GM12878 (cell line): ENCODE data around the gene EPOP. TPM values are rescaled to one million over a fixed set of nuclear protein-coding genes. Genes with fewer than 3 reads are reported as not detected.
A peak's percentile ranks its signal among the peaks of the same experiment; 100 is the strongest.

Experiments
- BCL3 ChIP-seq: IDR thresholded peaks from 2 replicates; pipeline ENCODE4 v1.6.1; 2011; ENCODE audit warnings: borderline replicate concordance, low read depth, mild to moderate bottlenecking, moderate library complexity, low read length; ENCODE audit not compliant: insufficient read depth, poor library complexity, severe bottlenecking
- CREB1 ChIP-seq: IDR thresholded peaks from 2 replicates; pipeline ENCODE4 v1.6.1; 2012; ENCODE audit warnings: low read depth, mild to moderate bottlenecking, inconsistent platforms
- ESRRA ChIP-seq: IDR thresholded peaks from 2 replicates; pipeline ENCODE4 v1.6.1; 2012; ENCODE audit warnings: mild to moderate bottlenecking, low read length, improper control_type of control experiment
- HDAC6 ChIP-seq: fragments of 200-600 bp; sonication (generic); IDR thresholded peaks from one replicate; pipeline ENCODE4 v1.8.0; 2017; ENCODE audit warnings: antibody characterized with exemption; ENCODE audit not compliant: unreplicated experiment
- IKZF2 ChIP-seq, 2 experiments: fragments of 450-650 bp; IDR thresholded peaks; 2 replicates each; pipeline ENCODE4 v1.6.1; 2017; ENCODE audit warnings: mild to moderate bottlenecking in 2 of 2, moderate library complexity in 2 of 2
- MYC ChIP-seq: IDR thresholded peaks from 2 replicates; pipeline ENCODE4 v1.6.1; 2011; ENCODE audit warnings: mild to moderate bottlenecking, low read length, moderate library complexity, inconsistent platforms; ENCODE audit not compliant: insufficient read depth, insufficient replicate concordance, insufficient read length, severe bottlenecking
- NFYB ChIP-seq: IDR thresholded peaks from 2 replicates; pipeline ENCODE4 v1.6.1; 2011; ENCODE audit warnings: low read depth, mild to moderate bottlenecking, low read length, improper control_type of control experiment, moderate library complexity; ENCODE audit not compliant: insufficient read depth
- POLR2AphosphoS5 ChIP-seq: IDR thresholded peaks from 2 replicates; pipeline ENCODE4 v1.6.1; 2011; ENCODE audit warnings: mild to moderate bottlenecking, low read length, inconsistent platforms
- RB1 ChIP-seq: fragments of 450-650 bp; formaldehyde crosslinking; IDR thresholded peaks from 2 replicates; pipeline ENCODE4 v1.6.1; 2017; ENCODE audit warnings: mild to moderate bottlenecking, borderline replicate concordance
- TCF12 ChIP-seq: IDR thresholded peaks from 2 replicates; pipeline ENCODE4 v1.6.1; 2011; ENCODE audit warnings: low read depth, mild to moderate bottlenecking, low read length
- ZNF384 ChIP-seq: IDR thresholded peaks from 2 replicates; pipeline ENCODE4 v1.6.1; 2012; ENCODE audit warnings: low read depth, mild to moderate bottlenecking, low read length, improper control_type of control experiment, borderline replicate concordance
- ZNF592 ChIP-seq: fragments of 450-650 bp; IDR thresholded peaks from 2 replicates; pipeline ENCODE4 v1.6.1; 2017; ENCODE audit warnings: mild to moderate bottlenecking, moderate library complexity
- ZNF687 ChIP-seq: fragments of 450-650 bp; IDR thresholded peaks from 2 replicates; pipeline ENCODE4 v1.6.1; 2017; ENCODE audit warnings: mild to moderate bottlenecking, moderate library complexity
- ZSCAN29 ChIP-seq: fragments of 450-650 bp; IDR thresholded peaks from 2 replicates; pipeline ENCODE4 v1.6.1; 2017; ENCODE audit warnings: mild to moderate bottlenecking, moderate library complexity
- polyA plus RNA-seq, 11 experiments: library from polyadenylated mRNA; depleted of rRNA in 4 of 11; unstranded in 6 of 11; stranded (reverse) in 5 of 11; fragments of >200 nt; fragmentation: Nextera tagmentation in 4 of 11; fragmentation: Illumina TruSeq in 1 of 11; extraction: Ambion mirVana in 4 of 11; extraction: Trizol in 1 of 11; gene quantifications; 1 replicate in 1 of 11; 2 replicates in 10 of 11; pipeline versions ENCODE4 v1.2.1 to v1.2.3, GENCODE V29; 2011 to 2016; ENCODE audit warnings: inconsistent platforms in 2 of 11, missing spikeins in 2 of 11, low read depth in 1 of 11
- total RNA-seq, 4 experiments: library from RNA; depleted of rRNA in 3 of 4; stranded (reverse); fragments of >200 nt in 3 of 4; fragmentation: Illumina TruSeq in 1 of 4; extraction: Trizol in 1 of 4; gene quantifications; 2 replicates each; pipeline versions ENCODE4 v1.2.1 to v1.2.3, GENCODE V29; 2013 to 2021
- TF ChIP-seq, protein P1 (sequence below): fragments of 450-650 bp; IDR thresholded peaks from 2 replicates; pipeline ENCODE4 v1.6.1; 2017; ENCODE audit warnings: antibody characterized with exemption, mild to moderate bottlenecking, moderate library complexity

Gene EPOP
- total and polyA plus RNA-seq, 10 of the 15 experiments (the other 5 are each of a cell fraction or from before 2014, with no cell fraction given) = 0.53 to 9.0 (median 3.7) TPM

DNA sequence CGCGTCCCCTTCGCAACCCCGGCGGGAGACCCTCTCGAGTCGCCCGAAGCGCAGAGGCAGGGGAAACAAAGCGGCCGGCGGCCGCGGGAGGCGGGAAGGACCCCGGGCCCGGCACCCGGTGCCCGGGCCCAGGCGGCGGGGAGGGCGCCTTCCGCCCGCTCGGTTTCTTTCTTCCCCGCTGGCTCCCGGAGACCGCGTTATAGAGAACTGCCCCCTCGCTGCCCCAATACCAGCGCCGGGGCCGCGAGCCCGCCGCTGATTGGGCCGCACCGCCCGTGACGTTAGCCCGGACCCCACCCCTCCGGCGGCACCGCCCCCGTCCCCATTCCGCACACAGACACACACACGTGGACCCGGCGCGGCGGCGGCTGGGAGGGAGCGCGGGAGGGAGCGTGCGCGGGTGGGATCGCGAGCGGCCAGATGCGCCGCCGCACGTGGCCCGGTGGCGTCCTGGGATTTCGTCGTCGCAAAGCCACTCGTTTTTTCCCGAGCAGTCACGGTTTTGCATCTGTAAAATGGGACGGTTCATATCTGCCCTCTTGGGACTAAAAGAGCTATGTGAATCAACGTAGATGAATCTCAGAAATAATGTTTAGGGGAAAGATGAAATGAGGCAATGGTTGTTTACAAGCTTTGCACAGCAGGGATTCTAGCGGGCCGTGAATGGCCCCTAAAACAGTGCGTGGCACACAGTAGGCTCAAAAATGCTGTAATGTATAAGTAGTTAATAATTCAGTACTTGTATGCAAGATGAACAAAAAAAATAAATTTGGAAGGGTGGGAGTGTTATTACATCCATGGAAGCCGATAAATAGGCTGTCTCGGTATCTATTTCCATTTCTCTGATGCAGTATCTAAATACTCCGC, at the start of gene EPOP (continued):
- TF ChIP-seq ZNF592 (peak; percentile 36; the same call in 1 of the 2 replicates), NFYB (peak; percentile 70; the same call in 1 of the 2 replicates), CREB1 (peak; percentile 77), TCF12 (0 out of 2 replicates have a peak, but pooled peaks have one; percentile 5), POLR2AphosphoS5 (0 out of 2 replicates have a peak, but pooled peaks have one; percentile 35), HDAC6 (no peak), IKZF2 (IDR thresholded peaks at IDR 0.05) (0 out of 4 replicates have a peak, but pooled peaks of 1 of the 2 experiments have one; percentile 10), ZNF384 (no peak), RB1 (0 out of 2 replicates have a peak, but pooled peaks have one; percentile 43), BCL3 (no peak), MYC (peak; percentile 77), ZSCAN29 (peak; percentile 40; the same call in 1 of the 2 replicates), ESRRA (no peak), ZNF687 (peak; percentile 93)
- TF ChIP-seq, protein P1, sequence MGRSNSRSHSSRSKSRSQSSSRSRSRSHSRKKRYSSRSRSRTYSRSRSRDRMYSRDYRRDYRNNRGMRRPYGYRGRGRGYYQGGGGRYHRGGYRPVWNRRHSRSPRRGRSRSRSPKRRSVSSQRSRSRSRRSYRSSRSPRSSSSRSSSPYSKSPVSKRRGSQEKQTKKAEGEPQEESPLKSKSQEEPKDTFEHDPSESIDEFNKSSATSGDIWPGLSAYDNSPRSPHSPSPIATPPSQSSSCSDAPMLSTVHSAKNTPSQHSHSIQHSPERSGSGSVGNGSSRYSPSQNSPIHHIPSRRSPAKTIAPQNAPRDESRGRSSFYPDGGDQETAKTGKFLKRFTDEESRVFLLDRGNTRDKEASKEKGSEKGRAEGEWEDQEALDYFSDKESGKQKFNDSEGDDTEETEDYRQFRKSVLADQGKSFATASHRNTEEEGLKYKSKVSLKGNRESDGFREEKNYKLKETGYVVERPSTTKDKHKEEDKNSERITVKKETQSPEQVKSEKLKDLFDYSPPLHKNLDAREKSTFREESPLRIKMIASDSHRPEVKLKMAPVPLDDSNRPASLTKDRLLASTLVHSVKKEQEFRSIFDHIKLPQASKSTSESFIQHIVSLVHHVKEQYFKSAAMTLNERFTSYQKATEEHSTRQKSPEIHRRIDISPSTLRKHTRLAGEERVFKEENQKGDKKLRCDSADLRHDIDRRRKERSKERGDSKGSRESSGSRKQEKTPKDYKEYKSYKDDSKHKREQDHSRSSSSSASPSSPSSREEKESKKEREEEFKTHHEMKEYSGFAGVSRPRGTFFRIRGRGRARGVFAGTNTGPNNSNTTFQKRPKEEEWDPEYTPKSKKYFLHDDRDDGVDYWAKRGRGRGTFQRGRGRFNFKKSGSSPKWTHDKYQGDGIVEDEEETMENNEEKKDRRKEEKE = no peak
